ENCODE results near the gene ABHD14A.

Gene ABHD14A

DNA sequence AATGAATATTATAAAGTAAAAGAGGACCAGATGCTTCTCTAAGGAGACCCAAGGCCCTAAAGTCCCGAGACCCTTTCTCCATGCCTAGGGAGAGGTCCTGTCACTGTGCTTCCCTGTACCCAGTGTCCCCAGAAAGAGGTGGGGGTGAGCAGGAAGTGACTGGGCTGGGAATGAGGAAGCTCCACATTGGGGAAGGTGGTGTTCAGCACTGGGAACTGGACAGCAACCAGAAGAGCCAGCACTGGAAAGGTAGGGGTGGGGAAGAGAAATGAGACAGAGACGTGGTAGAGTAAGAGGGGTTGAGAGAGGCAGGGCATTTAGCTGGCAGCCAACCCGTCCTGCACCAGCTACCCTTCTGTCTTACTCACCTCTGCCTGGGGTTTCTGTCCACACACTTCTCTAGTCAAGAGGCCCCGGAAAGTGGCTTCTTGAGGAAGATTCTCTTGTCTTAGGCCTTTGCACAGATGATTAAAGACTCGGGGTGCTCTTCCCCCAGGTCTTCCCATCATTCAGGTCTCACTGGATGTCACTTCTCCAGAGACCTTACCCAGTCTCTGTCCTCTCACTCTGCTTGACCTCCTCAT is 45.4 kb upstream of the ABHD14A start:
- Histone ChIP-seq H3K9me3 (ENCODE audit: insufficient read depth, low read length, severe bottlenecking) (no peaks in the 10 kb centered on the region), H3K27ac (ENCODE audit: low read length) (no peak overlapping the region), H3K4me1 (ENCODE audit: insufficient read depth, low read length) (no peaks in the 10 kb centered on the region), H3K36me3 (ENCODE audit: insufficient read depth, low read length) (peaks cover 16% of the 10 kb centered on the region), H3K27me3 (ENCODE audit: insufficient read depth, low read length, poor library complexity) (no peaks in the 10 kb centered on the region), H3K4me3 (ENCODE audit: low read depth in 1 of 2, low read length in 2 of 2) (no peak overlapping the region), H2AFZ (ENCODE audit: low read depth, low read length) (no peak overlapping the region), H4K20me1 (ENCODE audit: insufficient read depth, low read length) (peaks cover 20% of the 10 kb centered on the region), H3K9ac (ENCODE audit: low read depth, low read length) (no peak overlapping the region), H3K79me2 (ENCODE audit: insufficient read depth, low read length) (no peaks in the 10 kb centered on the region), H3K4me2 (ENCODE audit: insufficient read depth, low read length) (no peak overlapping the region)
- ATAC-seq (ENCODE audit: insufficient read depth, low read depth) (peak; percentile 62; the same call in 2 of the 3 replicates), DNase-seq (no peak)
- TF ChIP-seq, protein P1, sequence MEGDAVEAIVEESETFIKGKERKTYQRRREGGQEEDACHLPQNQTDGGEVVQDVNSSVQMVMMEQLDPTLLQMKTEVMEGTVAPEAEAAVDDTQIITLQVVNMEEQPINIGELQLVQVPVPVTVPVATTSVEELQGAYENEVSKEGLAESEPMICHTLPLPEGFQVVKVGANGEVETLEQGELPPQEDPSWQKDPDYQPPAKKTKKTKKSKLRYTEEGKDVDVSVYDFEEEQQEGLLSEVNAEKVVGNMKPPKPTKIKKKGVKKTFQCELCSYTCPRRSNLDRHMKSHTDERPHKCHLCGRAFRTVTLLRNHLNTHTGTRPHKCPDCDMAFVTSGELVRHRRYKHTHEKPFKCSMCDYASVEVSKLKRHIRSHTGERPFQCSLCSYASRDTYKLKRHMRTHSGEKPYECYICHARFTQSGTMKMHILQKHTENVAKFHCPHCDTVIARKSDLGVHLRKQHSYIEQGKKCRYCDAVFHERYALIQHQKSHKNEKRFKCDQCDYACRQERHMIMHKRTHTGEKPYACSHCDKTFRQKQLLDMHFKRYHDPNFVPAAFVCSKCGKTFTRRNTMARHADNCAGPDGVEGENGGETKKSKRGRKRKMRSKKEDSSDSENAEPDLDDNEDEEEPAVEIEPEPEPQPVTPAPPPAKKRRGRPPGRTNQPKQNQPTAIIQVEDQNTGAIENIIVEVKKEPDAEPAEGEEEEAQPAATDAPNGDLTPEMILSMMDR (IDR thresholded peaks at IDR 0.05; ENCODE audit: borderline replicate concordance, extremely low read depth, low read length, poor library complexity, severe bottlenecking), result no peak
- TF ChIP-seq EZH2 (IDR thresholded peaks at IDR 0.05; ENCODE audit: borderline replicate concordance, low read depth, low read length, severe bottlenecking), result no peak

DNA sequence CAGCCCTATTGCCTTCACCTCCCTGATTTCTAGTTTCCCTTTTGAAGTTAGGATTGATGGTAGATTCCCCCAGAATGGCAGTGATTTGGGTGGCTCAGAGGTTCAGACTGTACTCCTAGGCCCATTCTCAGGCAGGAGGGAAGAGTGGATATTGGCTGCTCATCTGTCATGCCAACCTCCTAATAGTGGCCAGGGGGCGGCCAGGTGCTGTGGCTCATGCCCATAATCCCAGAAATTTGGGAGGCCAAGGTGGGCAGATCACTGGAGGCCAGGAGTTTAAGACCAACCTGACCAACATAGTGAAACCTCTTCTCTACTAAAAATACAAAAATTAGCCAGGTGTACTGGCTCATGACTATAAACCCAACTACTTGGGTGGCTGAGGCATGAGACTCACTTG is 44.4 kb upstream of the ABHD14A start:
- Histone ChIP-seq H3K9ac (ENCODE audit: low read depth, low read length) (no peak overlapping the region), H3K27ac (ENCODE audit: low read length) (no peak overlapping the region), H3K4me1 (ENCODE audit: insufficient read depth, low read length) (no peaks in the 10 kb centered on the region), H3K27me3 (ENCODE audit: insufficient read depth, low read length, poor library complexity) (no peaks in the 10 kb centered on the region), H2AFZ (ENCODE audit: low read depth, low read length) (no peak overlapping the region), H3K79me2 (ENCODE audit: insufficient read depth, low read length) (no peaks in the 10 kb centered on the region), H4K20me1 (ENCODE audit: insufficient read depth, low read length) (peaks cover 21% of the 10 kb centered on the region), H3K4me3 (ENCODE audit: low read depth in 1 of 2, low read length in 2 of 2) (no peak overlapping the region), H3K4me2 (ENCODE audit: insufficient read depth, low read length) (no peak overlapping the region), H3K36me3 (ENCODE audit: insufficient read depth, low read length) (peaks cover 26% of the 10 kb centered on the region), H3K9me3 (ENCODE audit: insufficient read depth, low read length, severe bottlenecking) (no peaks in the 10 kb centered on the region)
- TF ChIP-seq, protein P1 (IDR thresholded peaks at IDR 0.05; ENCODE audit: borderline replicate concordance, extremely low read depth, low read length, poor library complexity, severe bottlenecking), result no peak
- no peak for TF ChIP-seq EZH2 (IDR thresholded peaks at IDR 0.05; ENCODE audit: borderline replicate concordance, low read depth, low read length, severe bottlenecking)
- no peak for DNase-seq
- no peak for ATAC-seq (ENCODE audit: insufficient read depth, low read depth)

DNA sequence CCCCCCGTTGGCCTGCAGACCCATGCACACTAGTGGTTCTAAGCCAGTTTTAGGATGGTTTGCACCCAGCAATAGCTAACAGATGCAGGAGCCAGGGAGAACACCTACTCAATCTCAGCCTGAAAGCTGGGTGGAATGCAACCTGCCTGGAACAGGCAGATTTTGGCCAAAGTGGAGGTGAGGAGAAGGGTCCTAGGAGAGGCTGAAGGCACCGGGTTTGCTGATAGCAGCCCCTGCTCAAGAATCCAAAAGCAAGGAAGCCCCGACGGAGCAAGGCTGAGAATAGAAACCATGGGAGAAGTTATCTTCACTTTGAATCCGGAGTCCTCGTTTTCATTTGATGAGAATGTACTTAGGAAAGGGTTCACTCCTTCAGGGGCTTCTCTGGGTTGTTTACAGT is 43.1 kb upstream of the ABHD14A start:
- ATAC-seq (ENCODE audit: insufficient read depth, low read depth), result no peak
- peaks cover 21% of the 10 kb centered on the region for H4K20me1 ChIP-seq (ENCODE audit: insufficient read depth, low read length)
- H3K36me3 ChIP-seq (ENCODE audit: insufficient read depth, low read length), result peaks cover 38% of the 10 kb centered on the region
- DNase-seq, result no peak
- no peak overlapping the region for H3K27ac ChIP-seq (ENCODE audit: low read length)
- TF ChIP-seq EZH2 (IDR thresholded peaks at IDR 0.05; ENCODE audit: borderline replicate concordance, low read depth, low read length, severe bottlenecking), result no peak
- TF ChIP-seq, protein P1 (IDR thresholded peaks at IDR 0.05; ENCODE audit: borderline replicate concordance, extremely low read depth, low read length, poor library complexity, severe bottlenecking), result no peak
- no peaks in the 10 kb centered on the region for H3K79me2 ChIP-seq (ENCODE audit: insufficient read depth, low read length)
- no peak overlapping the region for H3K9ac ChIP-seq (ENCODE audit: low read depth, low read length)
- H3K4me1 ChIP-seq (ENCODE audit: insufficient read depth, low read length), result no peaks in the 10 kb centered on the region
- H3K4me2 ChIP-seq (ENCODE audit: insufficient read depth, low read length), result no peak overlapping the region
- H2AFZ ChIP-seq (ENCODE audit: low read depth, low read length), result no peak overlapping the region
- H3K9me3 ChIP-seq (ENCODE audit: insufficient read depth, low read length, severe bottlenecking), result no peaks in the 10 kb centered on the region
- no peaks in the 10 kb centered on the region for H3K27me3 ChIP-seq (ENCODE audit: insufficient read depth, low read length, poor library complexity)
- H3K4me3 ChIP-seq (ENCODE audit: low read depth in 1 of 2, low read length in 2 of 2), result no peak overlapping the region

All from DND-41 (cell line).